ENCODE results near the gene IL5RA. TPM values are rescaled to one million over a fixed set of nuclear protein-coding genes. Genes with fewer than 3 reads are reported as not detected.

The IL5RA gene
- under 1 TPM in 1 of 2 donors, not detected in 1; under 0.01 TPM for total RNA-seq

GRCh38 chr3:3110299-3110630 is at the start of gene IL5RA:
Gene IL5RA, minus strand, starts transcription at chr3:3110374. Its CDS starts 5,390 bp downstream, at chr3:3104984.

GRCh38 chr3:3126477-3127431 is 16.6 kb upstream of the IL5RA start, which contains the start of gene TRNT1:
Gene TRNT1, plus strand, starts transcription at chr3:3126940. Its CDS starts 2,101 bp downstream, at chr3:3129041.

Small RNAs within 50 kb of the gene (small RNA-seq; reads per million reads assigned to genes)
- 0 reads per million in 2 donors for gene RF00416

Other genes with a start within 250 kb of the IL5RA start
- 10 to 100 TPM; 12.0 to 25.0 TPM for gene TRNT1, start 16.6 kb upstream of the IL5RA start, total RNA-seq
- 10 to 100 TPM; 38.0 to 66.4 TPM for gene CRBN, start 69.3 kb upstream of the IL5RA start, total RNA-seq

Data from melanocyte of skin (primary cell).